GM12878 (cell line): ENCODE measurements around the gene DNAJC18. TPM values are rescaled to one million over a fixed set of nuclear protein-coding genes. Genes with fewer than 3 reads are reported as not detected.

Experiments
- ATAC-seq: fragments of 200-7000 bp; cut with Tn5 transposase; 3 replicates; pipeline ENCODE4 v1.9.1; 2020; ENCODE audit warnings: mild to moderate bottlenecking, moderate library complexity
- BruUV-seq: library from RNA; stranded (reverse); fragments of 400-500 nt; replicated peaks from 2 replicates; lab custom pipeline; 2021; lab: Mats Ljungman, UMichigan
- CTCF ChIA-PET: fragments of 300-600 bp; sonication (Branson Sonifier 250); formaldehyde crosslinking; extraction: SDS; loops from one replicate; lab custom pipeline; 2021; ENCODE audit warnings: inconsistent platforms; lab: Yijun Ruan, JAX
- POLR2A ChIA-PET: fragments of 350-600 bp; formaldehyde crosslinking; extraction: SDS; loops from one replicate; lab custom pipeline; 2021; ENCODE audit warnings: inconsistent platforms; lab: Charles Lee
- RAD21 ChIA-PET: fragments of 300-600 bp; sonication (Branson Sonifier 250); formaldehyde crosslinking; loops from one replicate; lab custom pipeline; 2023; ENCODE audit warnings: antibody characterized with exemption; ENCODE audit not compliant: unreplicated experiment; lab: Charles Lee
- SMC1A ChIA-PET: fragments of 300-600 bp; sonication (Branson Sonifier 250); formaldehyde crosslinking; loops from one replicate; lab custom pipeline; 2023; ENCODE audit not compliant: unreplicated experiment, uncharacterized antibody; lab: Charles Lee
- DNase-seq: peaks from one replicate; pipeline ENCODE4 v3.0.0-alpha.2; 2011; ENCODE audit warnings: low read depth, low spot score
- FAIRE-seq: peaks from 3 replicates; lab custom pipeline; 2011; peaks lifted over from hg19 to GRCh38; lab: Jason Lieb, UNC
- H2AFZ ChIP-seq: 2 replicates; pipeline ENCODE4 v1.6.0; 2011; ENCODE audit warnings: low read depth, low read length, control low read depth; ENCODE audit not compliant: control insufficient read depth
- H3K27ac ChIP-seq: 2 replicates; pipeline ENCODE4 v1.5.1; 2011; ENCODE audit warnings: control low read depth; ENCODE audit not compliant: control insufficient read depth, insufficient read depth
- H3K27me3 ChIP-seq, 2 experiments: replicated peaks in 1 of 2; 2 replicates each; pipeline versions ENCODE4 v1.6.0 to v1.6.1; 2011; ENCODE audit warnings: low read length in 1 of 2; ENCODE audit not compliant: control insufficient read depth in 2 of 2, insufficient read depth in 2 of 2
- H3K36me3 ChIP-seq, 2 experiments: 2 replicates each; pipeline ENCODE4 v1.5.1; 2011; ENCODE audit warnings: low read length in 1 of 2; ENCODE audit not compliant: control insufficient read depth in 2 of 2, insufficient read depth in 2 of 2
- H3K4me1 ChIP-seq: 2 replicates; pipeline ENCODE4 v1.6.1; 2011; ENCODE audit warnings: mild to moderate bottlenecking, low read length, moderate library complexity, mixed read lengths; ENCODE audit not compliant: control insufficient read depth, insufficient read depth
- H3K4me2 ChIP-seq: 2 replicates; pipeline ENCODE4 v1.6.0; 2011; ENCODE audit warnings: control low read depth; ENCODE audit not compliant: control insufficient read depth, insufficient read depth
- H3K4me3 ChIP-seq: fragments of 200-600 bp; sonication (generic); 2 replicates; pipeline ENCODE4 v1.5.1; 2016
- H3K79me2 ChIP-seq: 2 replicates; pipeline ENCODE4 v1.6.0; 2011; ENCODE audit warnings: low read length; ENCODE audit not compliant: control insufficient read depth, insufficient read depth
- H3K9ac ChIP-seq: 2 replicates; pipeline ENCODE4 v1.8.0; 2011; ENCODE audit warnings: low read length, control low read depth, mixed read lengths; ENCODE audit not compliant: control insufficient read depth, insufficient read depth
- H3K9me3 ChIP-seq: replicated peaks from 3 replicates; pipeline ENCODE4 v1.5.1; 2011; ENCODE audit warnings: mild to moderate bottlenecking, low read length; ENCODE audit not compliant: control insufficient read depth, insufficient read depth
- H4K20me1 ChIP-seq: 2 replicates; pipeline ENCODE4 v1.6.0; 2011; ENCODE audit not compliant: control insufficient read depth, insufficient read depth
- BMI1 ChIP-seq: fragments of 450-650 bp; IDR thresholded peaks from 2 replicates; pipeline ENCODE4 v1.6.1; 2016; ENCODE audit warnings: mild to moderate bottlenecking, moderate library complexity, borderline replicate concordance
- CTCF ChIP-seq, 3 experiments: IDR thresholded peaks in 2 of 3; conservative IDR thresholded peaks in 1 of 3; 2 replicates each; pipeline ENCODE4 v1.5.1; 2011; ENCODE audit warnings: low read depth in 3 of 3, low read length in 3 of 3, mild to moderate bottlenecking in 3 of 3, control low read depth in 2 of 3, moderate library complexity in 2 of 3, inconsistent platforms in 1 of 3, mixed read lengths in 1 of 3; ENCODE audit not compliant: control insufficient read depth in 2 of 3, insufficient read depth in 1 of 3; ENCODE audit errors: extremely low read depth in 1 of 3
- E2F4 ChIP-seq: IDR thresholded peaks from 2 replicates; pipeline ENCODE4 v1.6.1; 2012; ENCODE audit warnings: low read depth, low read length, improper control_type of control experiment
- IKZF1 ChIP-seq: fragments of 450-650 bp; conservative IDR thresholded peaks from 2 replicates; pipeline ENCODE4 v1.6.1; 2017; ENCODE audit warnings: antibody characterized with exemption, mild to moderate bottlenecking
- IRF5 ChIP-seq: fragments of 450-650 bp; IDR thresholded peaks from 2 replicates; pipeline ENCODE4 v1.6.1; 2017; ENCODE audit warnings: borderline replicate concordance
- NR2C1 ChIP-seq: fragments of 450-650 bp; IDR thresholded peaks from 2 replicates; pipeline ENCODE4 v1.6.1; 2017; ENCODE audit warnings: antibody characterized with exemption, mild to moderate bottlenecking, moderate library complexity
- RAD21 ChIP-seq: IDR thresholded peaks from 2 replicates; pipeline ENCODE4 v1.6.1; 2011; ENCODE audit warnings: mild to moderate bottlenecking, low read depth, low read length, moderate library complexity; ENCODE audit not compliant: insufficient read depth
- REST ChIP-seq: IDR thresholded peaks from 2 replicates; pipeline ENCODE4 v1.6.1; 2012; ENCODE audit warnings: mild to moderate bottlenecking, low read depth, low read length
- SMC3 ChIP-seq: IDR thresholded peaks from 2 replicates; pipeline ENCODE4 v1.6.1; 2011; ENCODE audit warnings: low read length, improper control_type of control experiment, borderline replicate concordance
- ZZZ3 ChIP-seq: IDR thresholded peaks from 2 replicates; pipeline ENCODE4 v1.6.1; 2011; ENCODE audit warnings: low read depth; ENCODE audit not compliant: control insufficient read depth, insufficient read length
- WGBS: methylation state at CpG from one replicate; pipeline ENCODE4 v1.1.6; 2016; ENCODE audit warnings: low lambda C conversion rate; ENCODE audit not compliant: insufficient replicate concordance, insufficient coverage; ENCODE audit errors: missing lambda C conversion rate; 5-methylcytosine and 5-hydroxymethylcytosine counted together
- in situ Hi-C: fragments of 300-500 bp; cut with MboI; formaldehyde crosslinking; loops from 9 replicates; pipeline ENCODE4 v1.14.3; 2018; ENCODE audit warnings: mixed read lengths
- intact Hi-C: fragments of 100-400 bp; cut with micrococcal nuclease; formaldehyde crosslinking; loops from one replicate; pipeline ENCODE4 v1.14.2; 2022; ENCODE audit not compliant: unreplicated experiment
- polyA plus RNA-seq, 11 experiments: library from polyadenylated mRNA; depleted of rRNA in 4 of 11; unstranded in 6 of 11; stranded (reverse) in 5 of 11; fragments of >200 nt; fragmentation: Nextera tagmentation in 4 of 11; fragmentation: Illumina TruSeq in 1 of 11; extraction: Ambion mirVana in 4 of 11; extraction: Trizol in 1 of 11; gene quantifications; 1 replicate in 1 of 11; 2 replicates in 10 of 11; pipeline versions ENCODE4 v1.2.1 to v1.2.3, GENCODE V29; 2011 to 2016; ENCODE audit warnings: inconsistent platforms in 2 of 11, missing spikeins in 2 of 11, low read depth in 1 of 11
- total RNA-seq, 4 experiments: library from RNA; depleted of rRNA in 3 of 4; stranded (reverse); fragments of >200 nt in 3 of 4; fragmentation: Illumina TruSeq in 1 of 4; extraction: Trizol in 1 of 4; gene quantifications; 2 replicates each; pipeline versions ENCODE4 v1.2.1 to v1.2.3, GENCODE V29; 2013 to 2021
- TF ChIP-seq, protein P1 (sequence below): IDR thresholded peaks from 2 replicates; pipeline ENCODE4 v1.6.1; 2012; ENCODE audit warnings: low read depth, low read length, improper control_type of control experiment

Gene DNAJC18
- total and polyA plus RNA-seq, 10 of the 15 experiments (the other 5 are each of a cell fraction or from before 2014, with no cell fraction given): 6.4 to 26.7 (median 17.7) TPM

GRCh38 chr5:139454568-139455290, 15.4 kb upstream of the DNAJC18 start:
- SMC1A ChIA-PET: interaction anchor here (1.3 to 2.3 kb wide), 3 partner anchors 17 to 70 kb away, joined by 4 to 12 read pairs (median 7); no protein-coding TSS in a partner anchor
- TF ChIP-seq IKZF1 (peak; percentile 40; the same call in 1 of the 2 replicates), CTCF (IDR thresholded peaks at IDR 0.05 in 2 of 3, conservative IDR thresholded peaks at IDR 0.05 in 1 of 3; ENCODE audit: control insufficient read depth in 2 of 3, extremely low read depth in 1 of 3, insufficient read depth in 1 of 3, low read depth in 3 of 3, low read length in 3 of 3) (no peak), BMI1 (no peak), RAD21 (no peak), NR2C1 (no peak), IRF5 (no peak), SMC3 (no peak), ZZZ3 (no peak), REST (no peak), E2F4 (no peak)
- TF ChIP-seq, protein P1, sequence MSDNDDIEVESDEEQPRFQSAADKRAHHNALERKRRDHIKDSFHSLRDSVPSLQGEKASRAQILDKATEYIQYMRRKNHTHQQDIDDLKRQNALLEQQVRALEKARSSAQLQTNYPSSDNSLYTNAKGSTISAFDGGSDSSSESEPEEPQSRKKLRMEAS: no peak

More at GRCh38 chr5:139454568-139455290, 15.4 kb upstream of the DNAJC18 start:
- no peak overlapping the region for H3K4me2 ChIP-seq
- WGBS: 85% methylated on average over 11 of the region's 11 CpGs
- in situ Hi-C loops: no loop called here
- ATAC-seq (no peak), FAIRE-seq (no peak), DNase-seq (no peak)
- H3K36me3 ChIP-seq: no peaks in the 10 kb centered on the region
- H2AFZ ChIP-seq: no peak overlapping the region
- no peak overlapping the region for H3K9ac ChIP-seq
- intact Hi-C loops: loop anchor here (5.0 kb wide), 1 partner anchor 208 kb away; no protein-coding TSS in a partner anchor
- H3K4me3 ChIP-seq: no peak overlapping the region
- POLR2A ChIA-PET: interaction anchor here (0.6 to 1.4 kb wide), 5 partner anchors 9 to 60 kb away, joined by 3 to 11 read pairs (median 4); no protein-coding TSS in a partner anchor
- H3K27ac ChIP-seq: no peak overlapping the region
- H3K9me3 ChIP-seq: no peaks in the 10 kb centered on the region
- H4K20me1 ChIP-seq: no peaks in the 10 kb centered on the region
- no peaks in the 10 kb centered on the region for H3K27me3 ChIP-seq
- no peaks in the 10 kb centered on the region for H3K79me2 ChIP-seq
- RAD21 ChIA-PET: interaction anchor here (0.6 to 1.4 kb wide), 3 partner anchors 12 to 117 kb away, joined by 3 to 5 read pairs (median 3); no protein-coding TSS in a partner anchor
- H3K4me1 ChIP-seq: peaks cover 43% of the 10 kb centered on the region
- no TSS peak for BruUV-seq
- CTCF ChIA-PET: interaction anchor here (0.6 to 2.4 kb wide), 8 partner anchors 15 to 177 kb away, joined by 3 to 14 read pairs (median 4); partner anchors contain the start of gene DNAJC18
